H1 (cell line): ENCODE measurements around the gene REPS1. TPM values are rescaled to one million over a fixed set of nuclear protein-coding genes. Genes with fewer than 3 reads are reported as not detected.

ENCODE experiments used
- CHD1 ChIP-seq: IDR thresholded peaks from 2 replicates; pipeline ENCODE4 v1.6.1; 2012; ENCODE audit warnings: low read depth, low read length, improper control_type of control experiment
- CHD2 ChIP-seq: IDR thresholded peaks from 2 replicates; pipeline ENCODE4 v1.6.1; 2012; ENCODE audit warnings: low read length, improper control_type of control experiment
- TCF12 ChIP-seq: IDR thresholded peaks from 2 replicates; pipeline ENCODE4 v1.6.1; 2011; ENCODE audit warnings: low read depth, mild to moderate bottlenecking, low read length
- polyA plus RNA-seq, 7 experiments: library from polyadenylated mRNA; depleted of rRNA in 3 of 7; stranded (reverse) in 5 of 7; unstranded in 2 of 7; fragments of >200 nt in 5 of 7; fragments of 200-250 nt in 2 of 7; gene quantifications; 1 replicate in 5 of 7; 2 replicates in 1 of 7; 4 replicates in 1 of 7; pipeline versions ENCODE4 v1.2.1 to v1.2.3, GENCODE V29; 2011 to 2013; ENCODE audit warnings: missing spikeins in 2 of 7, mixed read lengths in 2 of 7
- total RNA-seq: library from RNA; stranded (reverse); fragmentation: NEBNext Ultra II Directional; extraction: Animal tissue kit (Norgen Biotek cat#: 25700); gene quantifications from 2 replicates; pipeline ENCODE4 v1.2.1, GENCODE V29; 2021

The REPS1 gene
- total and polyA plus RNA-seq, 2 of the 8 experiments (the other 6 are each of a cell fraction or from before 2014, with no cell fraction given), result 52.1 to 68.9 TPM

DNA sequence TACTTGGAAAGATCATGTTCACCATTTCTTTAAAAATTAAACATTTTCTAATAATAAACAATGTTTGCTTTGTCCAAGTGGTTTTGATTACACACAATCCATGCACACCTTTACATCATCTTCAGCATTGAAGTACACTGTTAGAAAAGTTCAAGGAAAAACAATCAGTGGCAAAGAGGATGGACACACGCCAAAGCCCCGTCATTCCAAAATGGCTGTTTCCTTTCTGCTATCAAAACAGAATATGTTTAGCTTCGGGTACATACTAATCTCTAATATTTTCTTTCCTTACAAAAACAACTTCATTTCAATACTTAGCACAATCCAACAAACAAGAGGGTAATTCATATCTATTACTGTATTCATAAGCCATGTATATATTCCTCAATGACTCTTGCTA, 24.5 kb downstream of the REPS1 start (continued):
- TF ChIP-seq CHD2 (no peak), TCF12 (no peak), CHD1 (no peak)
- TF ChIP-seq, all 59 proteins: peak for 0
